ENCODE data around the gene YWHAE.
"Not testable (repeated sequence)": the region's sequence is repeated elsewhere in the genome, so short reads cannot be mapped to it uniquely, and the experiment has no call there.

DNA sequence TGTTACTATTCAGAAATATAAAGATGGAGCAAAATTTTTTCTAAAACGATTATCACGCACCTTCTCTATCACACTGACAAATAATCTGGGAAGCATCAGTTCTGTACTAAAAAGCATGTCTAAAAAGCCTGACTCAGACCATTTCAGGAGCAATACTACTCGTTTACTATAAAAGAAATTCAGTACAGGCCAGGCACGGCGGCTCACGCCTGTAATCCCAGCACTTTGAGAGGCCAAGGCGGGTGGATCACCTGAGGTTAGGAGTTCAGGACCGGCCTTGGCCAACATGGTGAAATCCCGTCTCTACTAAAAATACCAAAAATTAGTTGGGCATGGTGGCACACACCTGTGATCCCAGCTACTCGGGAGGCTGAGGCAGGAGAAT lies 21.6 kb downstream of the YWHAE start:
- not testable (repeated sequence) for TF ChIP-seq CTCF (IDR thresholded peaks at IDR 0.05; ENCODE audit: poor library complexity); EZH2phosphoT487 (IDR thresholded peaks at IDR 0.05; ENCODE audit: low read depth, severe bottlenecking, unreplicated experiment)
